GM18868 (cell line): ENCODE data around the gene TOMM22.

ENCODE experiments used
- ATAC-seq: cut with Tn5 transposase; IDR thresholded peaks from one replicate; pipeline ENCODE4 v1.9.1; 2021; ENCODE audit warnings: mild to moderate bottlenecking, moderate library complexity; ENCODE audit not compliant: unreplicated experiment

Gene TOMM22

DNA sequence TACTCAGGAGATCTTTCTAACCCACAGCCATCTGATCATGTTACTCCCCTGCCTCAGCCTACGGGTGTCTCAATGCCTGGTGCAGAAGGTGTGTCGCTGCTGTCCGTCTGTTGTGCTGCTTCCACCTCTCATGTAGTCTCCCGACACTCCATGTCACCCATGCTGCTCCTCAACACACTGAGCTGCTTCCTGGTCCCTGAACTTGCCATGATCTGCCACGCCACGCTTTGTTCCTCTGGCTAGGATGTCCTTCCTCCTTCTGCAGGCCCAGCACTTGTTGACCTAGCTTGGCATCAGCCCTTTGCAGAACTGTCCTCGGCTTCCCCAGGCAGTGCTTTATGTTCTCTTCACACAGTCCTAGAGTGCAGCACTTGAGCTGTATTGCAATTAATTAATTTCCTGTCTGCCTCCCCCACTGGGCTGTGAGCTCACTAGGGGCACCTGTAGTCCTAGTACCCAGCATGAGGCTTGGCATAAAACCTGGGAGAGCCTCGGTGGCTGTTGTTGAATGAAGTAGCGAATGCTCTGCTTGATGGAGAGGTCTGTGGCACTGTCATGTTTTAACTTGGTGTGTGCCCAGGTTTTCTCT is 33.5 kb downstream of the TOMM22 start:
- no peak for ATAC-seq

GRCh38 chr22:38715852-38716251 is 34.1 kb downstream of the TOMM22 start:
- ATAC-seq = no peak

- ATAC-seq = no peak
These were observed 34.5 kb downstream of the TOMM22 start for GRCh38 chr22:38716271-38716670.

DNA sequence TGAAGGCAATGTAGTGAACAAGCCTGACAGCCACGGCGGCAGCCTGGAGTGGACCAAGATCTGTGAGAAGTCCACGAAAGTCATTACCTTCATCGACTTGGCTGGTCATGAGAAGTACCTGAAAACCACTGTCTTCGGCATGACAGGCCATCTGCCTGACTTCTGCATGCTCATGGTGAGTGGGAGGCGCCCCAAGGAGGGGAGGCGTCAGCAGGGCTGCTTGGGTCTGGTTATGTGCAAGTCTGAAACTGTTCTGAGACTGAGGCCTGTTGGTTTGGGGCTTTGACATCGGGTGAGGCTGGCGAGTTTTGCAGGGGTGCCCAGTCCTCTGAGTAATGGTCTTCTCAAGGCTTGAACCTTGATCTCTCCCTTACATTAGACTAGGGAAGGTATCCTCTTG is 35.1 kb downstream of the TOMM22 start:
- ATAC-seq = no peak

DNA sequence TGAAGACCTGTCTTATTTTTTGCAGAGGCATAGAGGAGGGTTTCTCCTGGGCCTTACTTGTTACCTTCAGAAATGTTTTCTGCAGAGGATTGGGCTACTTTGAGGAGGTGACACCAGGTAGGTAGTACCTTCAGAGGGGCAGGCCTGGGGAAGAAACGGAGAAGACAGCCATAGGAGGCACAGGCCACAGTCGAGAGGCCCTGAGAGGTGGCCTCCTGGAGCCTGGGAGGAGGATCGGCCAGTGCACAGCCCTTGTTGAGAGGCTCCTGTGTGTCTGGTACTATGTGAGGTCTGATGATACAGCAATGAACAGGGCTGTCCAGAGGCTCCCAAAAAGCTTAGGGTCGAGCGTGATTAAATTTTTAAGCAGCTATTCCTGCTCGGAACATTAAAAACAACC is 35.5 kb downstream of the TOMM22 start:
- no peak for ATAC-seq

- ATAC-seq = no peak
These were observed 36.7 kb downstream of the TOMM22 start for GRCh38 chr22:38718414-38718813.

DNA sequence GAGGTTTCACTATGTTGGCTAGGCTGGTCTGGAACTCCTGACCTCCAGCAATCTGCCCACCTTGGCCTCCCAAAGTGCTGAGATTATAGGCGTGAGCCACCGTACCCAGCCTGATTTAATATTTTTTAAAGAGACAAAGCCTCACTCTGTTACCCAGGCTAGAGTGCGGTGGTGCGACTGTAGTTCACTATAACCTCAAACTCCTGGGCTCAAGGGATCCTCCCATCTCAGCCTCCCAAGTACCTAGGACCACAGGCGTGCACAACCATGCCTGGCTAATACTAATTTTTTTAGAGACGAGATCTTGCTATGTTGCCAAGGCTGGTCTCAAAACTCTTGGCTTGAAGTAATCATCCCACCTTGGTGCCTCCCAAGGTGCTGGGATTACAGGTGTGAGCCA is 37.4 kb downstream of the TOMM22 start:
- ATAC-seq = no peak

DNA sequence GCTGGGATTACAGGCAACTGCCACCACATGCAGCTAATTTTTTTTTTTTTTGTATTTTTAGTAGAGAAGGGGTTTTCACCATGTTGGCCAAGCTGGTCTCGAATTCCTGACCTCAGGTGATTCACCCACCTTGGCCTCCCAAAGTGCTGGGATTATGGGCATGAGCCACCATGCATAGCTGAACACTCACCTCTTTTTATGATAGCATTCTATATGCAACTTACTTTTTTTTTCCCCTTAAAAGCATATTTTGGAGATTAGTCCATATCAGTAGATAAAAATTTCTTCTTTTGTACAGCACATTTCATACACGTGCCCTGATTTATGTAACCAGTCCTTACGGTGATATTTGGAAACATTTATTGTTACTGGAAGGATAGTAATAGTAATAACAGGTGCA is 38.6 kb downstream of the TOMM22 start:
- ATAC-seq = no peak

- no peak for ATAC-seq
These were observed 39.8 kb downstream of the TOMM22 start for GRCh38 chr22:38721551-38721950.

DNA sequence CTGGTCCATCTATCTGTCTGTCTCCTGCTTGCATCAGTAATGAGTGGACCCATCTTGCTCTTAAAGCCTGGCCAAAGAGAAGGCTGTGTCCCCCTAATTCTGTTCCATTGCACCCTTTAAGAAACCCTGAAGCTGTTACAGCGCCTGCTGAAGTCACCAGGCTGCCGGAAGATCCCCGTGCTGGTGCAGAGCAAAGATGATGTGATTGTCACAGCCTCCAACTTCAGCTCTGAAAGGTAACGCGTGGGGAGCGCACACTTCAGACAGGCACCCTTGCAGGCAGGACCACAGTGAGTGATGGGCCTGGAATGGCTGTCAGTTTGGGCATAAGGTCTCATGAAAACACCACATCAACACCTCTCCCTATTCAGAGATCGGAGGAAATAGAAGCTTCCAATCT is 42.4 kb downstream of the TOMM22 start:
- no peak for ATAC-seq

DNA sequence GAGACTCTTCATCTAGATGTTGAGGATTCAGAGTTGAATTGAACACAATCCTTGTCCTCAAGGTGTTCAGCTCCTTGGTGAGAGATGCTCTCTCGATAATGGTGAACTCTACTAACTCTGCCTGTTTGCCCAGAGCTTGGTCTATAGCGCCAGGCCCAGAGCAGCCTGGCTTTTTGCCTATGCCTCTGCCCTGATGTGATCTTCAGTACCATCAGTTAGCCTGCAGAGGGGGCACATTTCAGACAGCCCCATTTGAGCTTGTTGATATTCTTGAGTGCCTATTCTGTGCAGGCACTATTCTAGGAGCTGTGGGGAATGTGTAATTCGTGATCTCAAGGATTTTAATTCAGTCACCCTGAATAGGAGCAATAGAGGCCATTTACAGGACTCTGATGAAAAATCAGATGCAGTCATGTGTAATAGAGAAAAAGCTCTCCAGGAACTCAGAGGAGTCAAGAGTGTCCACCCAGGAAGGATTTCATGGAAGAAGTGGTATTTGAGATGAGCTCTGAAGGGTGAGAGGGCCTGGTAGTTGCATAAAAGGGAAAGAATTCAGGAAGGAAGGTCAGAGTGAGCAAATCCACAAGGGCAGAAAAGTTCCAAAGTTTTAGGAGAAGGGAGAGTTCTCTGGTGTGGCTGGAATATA is 43.3 kb downstream of the TOMM22 start:
- no peak for ATAC-seq

DNA sequence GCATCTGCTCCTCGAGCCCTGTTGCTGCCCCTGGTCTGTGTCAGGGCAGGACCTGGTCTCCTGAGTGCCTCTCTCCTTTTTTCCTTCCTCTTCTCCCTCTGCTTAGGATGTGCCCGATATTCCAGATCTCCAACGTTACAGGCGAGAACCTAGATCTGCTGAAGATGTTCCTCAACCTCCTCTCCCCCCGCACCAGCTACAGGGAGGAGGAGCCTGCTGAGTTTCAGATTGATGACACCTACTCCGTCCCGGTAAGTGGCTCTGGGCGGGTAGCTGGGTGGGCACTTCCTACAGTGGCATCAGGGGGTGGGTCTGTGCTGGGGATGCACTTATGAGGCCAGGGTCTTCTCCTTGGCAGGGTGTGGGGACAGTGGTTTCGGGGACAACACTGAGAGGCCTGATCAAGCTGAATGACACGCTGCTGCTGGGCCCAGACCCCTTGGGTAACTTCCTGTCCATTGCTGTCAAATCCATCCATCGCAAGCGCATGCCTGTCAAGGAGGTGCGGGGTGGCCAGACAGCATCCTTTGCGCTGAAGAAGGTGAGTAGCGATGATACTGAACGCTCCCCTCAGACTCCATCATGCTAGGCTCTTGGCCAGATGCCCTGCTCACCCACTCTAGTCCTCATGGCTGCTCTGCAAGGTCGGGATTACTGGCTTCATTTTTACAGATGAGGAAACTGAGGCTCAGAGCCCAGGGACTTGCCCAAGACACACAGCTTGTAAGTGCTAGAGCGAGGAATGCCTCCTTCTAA is 44.3 kb downstream of the TOMM22 start:
- no peak for ATAC-seq

GRCh38 chr22:38727123-38727522 is 45.4 kb downstream of the TOMM22 start:
- no peak for ATAC-seq

- no peak for ATAC-seq
These were observed 46.0 kb downstream of the TOMM22 start for GRCh38 chr22:38727530-38728451.

GRCh38 chr22:38728871-38729796 is 47.4 kb downstream of the TOMM22 start:
- ATAC-seq = no peak

GRCh38 chr22:38729946-38730345 is 48.2 kb downstream of the TOMM22 start:
- no peak for ATAC-seq

DNA sequence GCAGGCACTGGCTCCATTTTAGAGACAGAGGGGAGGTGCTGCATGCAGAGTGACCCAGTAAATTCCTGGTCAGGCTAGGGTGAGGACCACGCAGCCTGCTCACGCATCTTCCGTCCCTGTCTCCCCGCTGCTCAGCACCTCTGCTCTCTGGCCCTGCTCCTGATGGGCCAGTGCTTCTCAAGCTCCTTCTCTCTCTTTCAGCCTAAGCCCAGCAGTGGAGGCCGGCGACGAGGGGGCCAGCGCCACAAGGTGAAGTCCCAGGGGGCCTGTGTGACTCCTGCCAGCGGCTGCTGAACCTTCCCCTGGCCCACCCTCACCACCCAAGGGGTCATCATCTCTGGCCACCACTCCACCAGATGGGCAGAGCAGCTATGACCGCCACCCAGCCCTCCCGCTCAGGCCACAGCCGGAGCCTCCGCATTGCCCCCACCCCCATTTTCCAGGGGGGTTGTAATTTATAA is 48.7 kb downstream of the TOMM22 start:
- no peak for ATAC-seq

- no peak for ATAC-seq
These were observed 50.0 kb downstream of the TOMM22 start for GRCh38 chr22:38731703-38732161.

DNA sequence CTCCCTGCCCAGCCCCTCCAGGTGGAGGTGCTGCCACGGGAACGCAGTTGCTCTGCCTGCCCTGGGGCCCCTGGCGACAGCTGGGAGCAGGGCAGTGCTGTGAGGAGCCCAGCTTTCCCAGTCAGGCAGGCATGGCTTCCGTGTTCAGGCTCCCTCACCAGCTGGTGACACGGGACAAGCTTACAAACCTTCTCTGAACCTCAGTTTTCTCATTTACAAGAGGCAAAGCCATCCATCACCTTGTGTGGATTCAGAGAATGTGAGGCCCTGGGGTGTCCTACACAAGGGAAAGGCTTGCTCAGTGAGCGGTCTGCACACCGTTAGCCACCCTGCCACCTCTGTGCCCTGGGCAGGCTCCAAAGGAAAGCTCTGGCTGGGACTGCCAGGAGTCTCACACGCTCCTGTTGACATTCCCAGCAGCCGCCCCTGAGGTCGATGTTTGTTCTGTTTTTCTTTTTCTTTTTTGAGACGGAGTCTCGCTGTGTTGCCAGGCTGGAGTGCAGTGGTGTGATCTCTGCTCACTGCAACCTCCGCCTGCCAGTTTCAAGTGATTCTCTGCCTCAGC is 50.6 kb downstream of the TOMM22 start:
- no peak for ATAC-seq

- no peak for ATAC-seq
These were observed 51.6 kb downstream of the TOMM22 start for GRCh38 chr22:38733329-38733723.
